NCI-H460 (cell line): Measurements from ENCODE around the gene AMN. TPM values are rescaled to one million over a fixed set of nuclear protein-coding genes. Genes with fewer than 3 reads are reported as not detected.

Source experiments
- total RNA-seq: library from RNA; depleted of rRNA; stranded (reverse); fragments of >200 nt; shearing (Covaris generic); gene quantifications from 2 replicates; pipeline ENCODE4 v1.2.3, GENCODE V29; 2014; rRNA removed

Gene AMN
- total RNA-seq, 1 experiment from 2014 or later, result 0.20 TPM

Other genes with a start within 250 kb of the AMN start
- 14.2 and 15.1 TPM in 2 replicates for gene TRAF3, start 145.2 kb upstream of the AMN start, total RNA-seq
- 49.8 and 54.9 TPM in 2 replicates for gene CDC42BPB, start 134.9 kb downstream of the AMN start, total RNA-seq
- not detected in 2 replicates for gene LBHD2, start 161.5 kb downstream of the AMN start, total RNA-seq
- gene EXOC3L4, start 172.1 kb downstream of the AMN start, total RNA-seq, result 0.72 and 1.8 TPM in 2 replicates
- 383 and 397 TPM in 2 replicates for gene TNFAIP2, start 200.8 kb downstream of the AMN start, total RNA-seq